ENCODE results near the gene MRPS34.

- TF ChIP-seq, protein P1, sequence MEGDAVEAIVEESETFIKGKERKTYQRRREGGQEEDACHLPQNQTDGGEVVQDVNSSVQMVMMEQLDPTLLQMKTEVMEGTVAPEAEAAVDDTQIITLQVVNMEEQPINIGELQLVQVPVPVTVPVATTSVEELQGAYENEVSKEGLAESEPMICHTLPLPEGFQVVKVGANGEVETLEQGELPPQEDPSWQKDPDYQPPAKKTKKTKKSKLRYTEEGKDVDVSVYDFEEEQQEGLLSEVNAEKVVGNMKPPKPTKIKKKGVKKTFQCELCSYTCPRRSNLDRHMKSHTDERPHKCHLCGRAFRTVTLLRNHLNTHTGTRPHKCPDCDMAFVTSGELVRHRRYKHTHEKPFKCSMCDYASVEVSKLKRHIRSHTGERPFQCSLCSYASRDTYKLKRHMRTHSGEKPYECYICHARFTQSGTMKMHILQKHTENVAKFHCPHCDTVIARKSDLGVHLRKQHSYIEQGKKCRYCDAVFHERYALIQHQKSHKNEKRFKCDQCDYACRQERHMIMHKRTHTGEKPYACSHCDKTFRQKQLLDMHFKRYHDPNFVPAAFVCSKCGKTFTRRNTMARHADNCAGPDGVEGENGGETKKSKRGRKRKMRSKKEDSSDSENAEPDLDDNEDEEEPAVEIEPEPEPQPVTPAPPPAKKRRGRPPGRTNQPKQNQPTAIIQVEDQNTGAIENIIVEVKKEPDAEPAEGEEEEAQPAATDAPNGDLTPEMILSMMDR (IDR thresholded peaks at IDR 0.05): no peak
- no peak for TF ChIP-seq POLR2AphosphoS5 (IDR thresholded peaks at IDR 0.05)
- no peak for TF ChIP-seq POLR2A (IDR thresholded peaks at IDR 0.05)
These were observed 37.6 kb upstream of the MRPS34 start for GRCh38 chr16:1810536-1810935.
